ENCODE measurements around the gene PITPNM1. TPM values are rescaled to one million over a fixed set of nuclear protein-coding genes. Genes with fewer than 3 reads are reported as not detected.

Gene PITPNM1
- total RNA-seq, 1 experiment from 2014 or later, result 79.8 TPM

DNA sequence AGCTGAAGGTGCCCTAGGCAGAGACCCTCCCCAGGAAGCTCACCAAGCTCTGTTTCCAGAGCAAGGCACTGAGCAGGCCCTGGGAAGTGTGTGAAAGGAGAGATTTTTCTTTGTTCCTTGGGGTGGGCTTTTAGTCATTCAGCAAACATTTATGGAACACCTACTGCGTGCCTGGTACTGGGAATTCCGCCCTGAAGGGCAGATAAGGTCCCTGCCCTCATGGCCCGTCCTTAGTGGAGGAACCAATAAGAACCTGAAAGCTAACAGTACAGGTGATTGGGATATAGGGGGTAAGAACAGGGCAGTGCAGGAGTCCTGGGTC lies 40.0 kb downstream of the PITPNM1 start:
- Histone ChIP-seq H3K4me2 (ENCODE audit: low read length) (peak overlapping the region; percentile 95), H3K36me3 (ENCODE audit: low read depth, low read length) (no peaks in the 10 kb centered on the region), H3K4me1 (ENCODE audit: insufficient read depth, low read length) (peaks cover 41% of the 10 kb centered on the region), H3K79me2 (ENCODE audit: low read length) (peaks cover 28% of the 10 kb centered on the region), H2AFZ (ENCODE audit: low read length) (peak overlapping the region; percentile 51), H3K9me3 (ENCODE audit: low read length) (no peaks in the 10 kb centered on the region), H3F3A (ENCODE audit: low read length, unreplicated experiment) (peaks cover 13% of the 10 kb centered on the region), H3K27me3 (ENCODE audit: low read length) (no peaks in the 10 kb centered on the region), H3K4me3 (ENCODE audit: low read length) (peak overlapping the region; percentile 75), H3K9me2 (replicated peaks; ENCODE audit: low read length) (no peaks in the 10 kb centered on the region), H3K9ac (ENCODE audit: low read length) (peak overlapping the region; percentile 94), H3K27ac (ENCODE audit: low read length) (peak overlapping the region; percentile 97), H4K20me1 (ENCODE audit: low read length) (no peaks in the 10 kb centered on the region)
- ATAC-seq, result peak; percentile 1; the same call in 1 of the 2 replicates
- DNase-seq, result peak; percentile 81
- intact Hi-C loops (cut with micrococcal nuclease), result loop anchor here (5.0 kb wide), 1 partner anchor 38 kb away; the partner anchor contains the start of gene RPS6KB2
- BruUV-seq (replicated peaks), result no TSS peak
- ChIA-PET POLR2A (ENCODE audit: unreplicated experiment) (no interaction called here), CTCF (no interaction called here)
- TF ChIP-seq EZH2phosphoT487 (IDR thresholded peaks at IDR 0.05; ENCODE audit: borderline replicate concordance, low read length), result no peak
- no peak for TF ChIP-seq EZH2 (IDR thresholded peaks at IDR 0.05; ENCODE audit: low read length, unreplicated experiment)
- TF ChIP-seq, protein P1, sequence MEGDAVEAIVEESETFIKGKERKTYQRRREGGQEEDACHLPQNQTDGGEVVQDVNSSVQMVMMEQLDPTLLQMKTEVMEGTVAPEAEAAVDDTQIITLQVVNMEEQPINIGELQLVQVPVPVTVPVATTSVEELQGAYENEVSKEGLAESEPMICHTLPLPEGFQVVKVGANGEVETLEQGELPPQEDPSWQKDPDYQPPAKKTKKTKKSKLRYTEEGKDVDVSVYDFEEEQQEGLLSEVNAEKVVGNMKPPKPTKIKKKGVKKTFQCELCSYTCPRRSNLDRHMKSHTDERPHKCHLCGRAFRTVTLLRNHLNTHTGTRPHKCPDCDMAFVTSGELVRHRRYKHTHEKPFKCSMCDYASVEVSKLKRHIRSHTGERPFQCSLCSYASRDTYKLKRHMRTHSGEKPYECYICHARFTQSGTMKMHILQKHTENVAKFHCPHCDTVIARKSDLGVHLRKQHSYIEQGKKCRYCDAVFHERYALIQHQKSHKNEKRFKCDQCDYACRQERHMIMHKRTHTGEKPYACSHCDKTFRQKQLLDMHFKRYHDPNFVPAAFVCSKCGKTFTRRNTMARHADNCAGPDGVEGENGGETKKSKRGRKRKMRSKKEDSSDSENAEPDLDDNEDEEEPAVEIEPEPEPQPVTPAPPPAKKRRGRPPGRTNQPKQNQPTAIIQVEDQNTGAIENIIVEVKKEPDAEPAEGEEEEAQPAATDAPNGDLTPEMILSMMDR (conservative IDR thresholded peaks at IDR 0.05; ENCODE audit: low read depth, low read length), result no peak

DNA sequence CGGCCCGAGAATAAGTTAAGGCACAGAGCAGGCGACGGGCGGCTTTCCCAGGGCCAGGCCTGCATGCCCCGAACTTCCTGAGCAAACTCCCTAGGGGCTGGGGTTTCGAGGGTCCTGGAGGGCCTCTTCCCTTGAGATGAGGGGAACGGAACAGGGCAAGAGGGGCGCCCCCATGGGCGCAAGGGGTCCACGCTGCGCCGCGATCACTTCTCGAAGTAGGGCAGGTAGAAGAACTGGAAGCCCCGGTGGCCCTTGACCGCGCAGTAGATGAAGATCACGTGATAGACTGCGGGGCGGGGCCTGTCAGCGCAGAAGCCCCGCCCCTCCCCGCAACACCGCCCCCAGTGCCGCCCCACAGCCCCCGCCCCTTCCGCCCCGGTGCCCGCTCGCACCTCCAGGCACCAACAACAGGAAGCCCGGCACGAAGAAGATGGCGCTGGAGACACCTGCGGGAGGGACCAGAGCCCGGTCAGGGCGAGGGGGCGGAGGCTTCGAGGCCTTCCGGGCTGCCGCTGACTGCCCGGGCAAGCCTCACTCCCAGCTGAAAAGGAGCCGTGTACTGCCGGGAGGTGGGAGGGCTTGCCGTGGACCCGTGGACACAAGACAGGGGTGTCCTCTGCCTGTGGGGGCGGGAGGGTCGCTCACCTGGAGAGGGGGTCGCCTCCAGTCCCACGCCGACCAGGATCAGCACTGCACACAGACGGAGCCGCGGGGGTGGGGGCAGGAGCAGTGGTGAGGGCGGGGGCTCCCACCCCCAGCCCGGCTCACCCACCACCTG lies 40.6 kb downstream of the PITPNM1 start:
- ATAC-seq (peak; percentile 55), DNase-seq (peak; percentile 93)
- TSS peak; percentile 62 for BruUV-seq (replicated peaks)
- intact Hi-C loops (cut with micrococcal nuclease), result loop anchor here (1.0 to 5.0 kb wide), 3 partner anchors 21 to 42 kb away; partner anchors contain the start of genes CORO1B and RPS6KB2
- Histone ChIP-seq H3K27ac (ENCODE audit: low read length) (peak overlapping the region; percentile 97), H3K4me3 (ENCODE audit: low read length) (peak overlapping the region; percentile 75), H3K9me2 (replicated peaks; ENCODE audit: low read length) (no peaks in the 10 kb centered on the region), H3K79me2 (ENCODE audit: low read length) (peaks cover 28% of the 10 kb centered on the region), H3F3A (ENCODE audit: low read length, unreplicated experiment) (peaks cover 13% of the 10 kb centered on the region), H3K27me3 (ENCODE audit: low read length) (no peaks in the 10 kb centered on the region), H3K4me1 (ENCODE audit: insufficient read depth, low read length) (peaks cover 40% of the 10 kb centered on the region), H3K36me3 (ENCODE audit: low read depth, low read length) (no peaks in the 10 kb centered on the region), H2AFZ (ENCODE audit: low read length) (peak overlapping the region; percentile 58), H4K20me1 (ENCODE audit: low read length) (no peaks in the 10 kb centered on the region), H3K4me2 (ENCODE audit: low read length) (peak overlapping the region; percentile 95), H3K9me3 (ENCODE audit: low read length) (no peaks in the 10 kb centered on the region), H3K9ac (ENCODE audit: low read length) (peak overlapping the region; percentile 94)
- TF ChIP-seq EZH2phosphoT487 (IDR thresholded peaks at IDR 0.05; ENCODE audit: borderline replicate concordance, low read length) (no peak), EZH2 (IDR thresholded peaks at IDR 0.05; ENCODE audit: low read length, unreplicated experiment) (no peak)
- TF ChIP-seq, protein P1 (conservative IDR thresholded peaks at IDR 0.05; ENCODE audit: low read depth, low read length), result no peak
- POLR2A ChIA-PET (ENCODE audit: unreplicated experiment), result no interaction called here
- CTCF ChIA-PET, result no interaction called here
